SH-SY5Y (cell line): ENCODE data around the gene SLC66A1.

Experiments
- GATA2 ChIP-seq: IDR thresholded peaks from 2 replicates; pipeline ENCODE4 v1.6.1; 2011; ENCODE audit warnings: mild to moderate bottlenecking, low read depth, low read length
- GATA3 ChIP-seq: IDR thresholded peaks from 2 replicates; pipeline ENCODE4 v1.6.1; 2011; ENCODE audit warnings: low read depth, mild to moderate bottlenecking, low read length, moderate library complexity

DNA sequence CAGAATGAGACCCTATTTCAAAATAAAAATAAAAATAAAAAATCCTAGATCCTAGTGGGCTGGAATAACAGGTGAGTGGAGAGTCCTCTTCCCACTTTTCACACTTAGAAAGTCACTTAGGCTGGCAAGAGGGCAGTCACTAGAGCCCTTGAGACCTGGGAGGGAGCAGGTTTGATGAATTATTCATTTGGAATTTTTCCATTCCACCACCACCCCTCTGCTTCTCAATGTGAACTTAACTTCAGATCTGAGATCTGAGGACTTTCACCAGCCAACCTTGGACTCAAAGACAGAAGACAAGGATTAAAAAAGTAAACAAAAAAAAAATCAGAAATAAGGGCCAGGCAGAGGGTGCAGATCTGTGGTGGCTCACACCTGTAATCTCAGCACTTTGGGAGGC lies 40.1 kb upstream of the SLC66A1 start:
- TF ChIP-seq GATA2 (no peak), GATA3 (no peak)
